HG03575 (cell line): ENCODE results near the gene FOXP1.

Experiments used
- ATAC-seq: cut with Tn5 transposase; IDR thresholded peaks from one replicate; pipeline ENCODE4 v1.9.1; 2021; ENCODE audit not compliant: unreplicated experiment, insufficient number of reproducible peaks, low FRiP score; ENCODE audit errors: extremely low read depth

The FOXP1 gene

DNA sequence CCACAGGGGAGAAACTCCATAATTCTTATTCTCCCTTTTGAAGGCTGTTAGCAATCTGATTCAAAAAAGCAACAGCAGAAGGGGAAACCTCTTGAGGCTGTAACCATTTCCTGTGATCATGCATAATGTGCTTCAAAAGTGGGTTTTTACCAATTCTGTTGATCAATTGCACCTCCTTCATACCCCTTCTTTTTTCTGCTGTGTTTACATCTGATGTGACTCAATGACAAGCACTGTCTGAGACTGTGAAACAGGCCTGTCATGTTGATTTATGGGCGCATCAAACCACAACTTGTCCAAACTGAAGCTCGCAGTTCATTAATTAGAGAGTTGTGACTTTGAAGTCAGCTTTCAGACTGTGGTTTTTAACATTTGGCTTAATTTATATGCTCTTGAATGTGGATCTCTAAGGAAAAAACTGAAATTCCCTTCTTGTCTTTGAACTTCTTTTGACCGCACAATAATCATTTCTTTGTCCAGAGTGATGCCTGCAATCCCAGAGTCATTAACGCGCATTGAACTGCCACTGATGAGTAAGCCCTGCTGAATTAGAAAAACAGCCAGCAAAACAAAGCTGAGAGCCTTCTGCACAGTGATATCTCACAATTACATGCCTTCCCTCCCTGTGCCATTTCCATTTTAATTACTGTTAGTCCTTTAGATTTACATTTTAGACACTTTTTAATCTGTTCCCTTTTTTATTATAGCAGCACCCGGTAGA lies 532.8 kb downstream of the FOXP1 start:
- ATAC-seq, result no peak

GRCh38 chr3:71050166-71050537 lies 533.4 kb downstream of the FOXP1 start:
- ATAC-seq, result no peak

DNA sequence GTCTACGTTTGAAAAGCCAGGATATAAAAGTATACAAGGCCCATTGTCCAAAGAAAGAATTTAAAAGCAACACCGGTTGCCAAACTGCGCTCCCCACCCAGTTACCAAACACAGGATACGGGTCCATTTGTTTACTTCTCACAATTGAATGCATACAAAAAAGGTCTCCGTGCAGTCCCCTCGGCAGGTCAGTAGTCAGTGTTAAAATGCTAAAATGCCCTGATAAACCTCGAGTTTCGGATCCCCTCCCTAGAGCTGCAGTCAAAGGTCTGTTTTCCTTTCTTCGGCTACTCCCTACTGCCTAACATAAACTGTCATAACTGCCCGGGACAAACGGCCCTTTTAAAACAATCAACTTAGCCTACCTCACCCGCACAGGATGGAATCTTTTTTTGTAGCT lies 534.6 kb downstream of the FOXP1 start:
- no peak for ATAC-seq

DNA sequence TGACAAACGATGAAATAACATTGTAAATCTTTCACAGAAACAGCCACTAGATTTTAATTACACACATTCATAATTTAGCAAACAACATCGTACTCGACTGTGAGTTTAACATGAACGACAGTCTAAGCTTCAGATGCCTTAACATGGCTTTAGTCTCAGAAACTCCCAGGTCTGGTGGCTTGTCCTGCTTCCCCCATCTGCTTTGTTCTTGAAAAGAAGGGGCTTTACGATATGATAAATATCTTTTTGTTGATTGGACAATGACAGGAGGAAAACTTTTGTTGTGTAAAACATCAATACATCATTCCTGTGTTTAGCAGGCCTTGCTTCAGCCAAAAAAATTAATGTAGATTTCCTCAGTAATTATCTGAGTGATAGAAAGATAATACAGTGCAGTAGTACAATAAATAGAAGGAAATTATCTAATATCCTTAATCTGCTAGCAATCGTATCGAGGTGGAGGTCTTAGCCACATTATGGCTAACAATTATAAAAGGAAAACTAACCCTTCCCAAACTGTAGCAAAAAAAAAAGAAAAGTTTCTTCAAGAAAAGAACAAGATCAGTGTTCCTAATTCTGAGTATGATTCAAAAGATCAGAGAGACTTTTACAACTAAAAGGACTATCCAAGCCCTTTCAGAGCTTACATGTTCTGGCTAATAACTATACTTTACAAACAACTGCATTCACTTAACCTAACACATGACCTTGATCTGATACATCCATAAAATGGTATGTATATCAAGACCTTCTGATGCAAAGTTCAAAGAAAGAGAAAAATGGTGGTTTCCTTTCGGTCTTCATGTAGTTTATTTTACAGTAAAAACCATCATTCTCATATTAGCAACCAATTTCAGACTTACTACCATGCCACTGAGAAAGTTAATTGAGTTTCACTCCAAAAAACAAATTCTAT lies 535.7 kb downstream of the FOXP1 start:
- no peak for ATAC-seq

DNA sequence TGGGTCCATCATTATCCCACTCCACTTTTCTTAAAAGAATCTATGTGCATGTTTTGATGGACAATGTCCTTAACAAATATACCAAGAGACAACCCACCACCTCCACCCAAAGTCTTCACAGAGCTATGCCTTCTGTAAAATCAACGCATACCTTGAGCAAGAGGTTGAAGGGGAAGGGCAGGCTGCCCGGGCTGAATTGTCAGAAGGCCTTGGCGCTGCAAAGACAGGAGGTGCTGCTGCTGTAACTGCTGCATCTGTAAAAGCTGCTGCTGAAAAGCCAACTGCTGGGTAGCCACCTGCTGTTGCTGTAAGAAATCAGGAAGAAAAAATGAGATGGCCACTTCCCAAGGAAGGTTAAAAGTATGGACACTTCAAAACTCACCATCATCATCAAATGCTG lies 536.7 kb downstream of the FOXP1 start:
- no peak for ATAC-seq

DNA sequence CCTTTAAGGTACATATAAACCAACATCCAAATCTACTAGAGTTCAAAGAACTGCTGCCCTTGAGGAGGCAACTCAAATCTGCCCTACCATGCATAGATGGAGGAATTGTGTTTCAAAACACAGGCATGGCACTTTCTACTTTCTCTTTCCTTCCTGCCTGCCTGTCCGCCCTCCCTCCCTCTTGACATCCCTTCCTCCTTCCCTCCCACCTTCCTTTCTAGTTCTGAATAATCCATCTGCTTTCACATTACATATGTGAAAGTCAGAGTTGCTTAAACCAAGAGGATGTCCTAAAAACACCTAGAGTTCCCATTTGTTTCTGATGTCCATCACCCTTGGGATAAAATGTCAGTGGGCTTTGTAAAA lies 537.6 kb downstream of the FOXP1 start:
- ATAC-seq, result no peak

DNA sequence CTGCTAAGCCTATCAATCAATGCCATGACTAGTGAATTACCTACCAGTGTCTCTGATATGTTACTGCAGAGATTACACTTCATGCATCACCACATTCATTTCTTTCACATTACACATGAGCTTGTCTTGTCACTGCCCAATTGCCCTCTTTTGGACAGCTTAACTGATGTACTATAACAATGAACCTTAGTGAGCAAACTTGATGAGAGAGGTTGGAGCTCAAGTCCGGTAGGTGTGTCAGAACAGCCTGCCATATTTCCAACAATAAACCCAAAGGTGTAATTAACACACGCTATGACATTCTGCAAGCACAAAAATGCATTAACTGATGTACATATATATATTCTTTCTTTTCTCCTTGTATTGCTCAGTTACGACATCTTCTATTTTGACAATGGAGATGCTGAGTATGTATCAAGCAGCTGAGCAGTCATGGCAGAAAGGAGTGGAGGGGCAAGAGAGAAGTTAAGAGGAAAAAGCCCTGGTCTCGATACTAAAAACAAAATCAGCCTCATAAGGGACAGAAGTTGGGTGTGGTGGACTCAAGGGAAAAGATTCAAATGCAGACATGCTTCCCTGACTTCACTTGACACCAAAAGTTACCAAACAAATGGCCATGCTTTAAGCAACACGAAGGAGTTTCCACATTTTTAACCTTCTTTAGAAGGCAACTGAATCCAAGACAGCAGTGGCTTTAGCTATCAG lies 538.2 kb downstream of the FOXP1 start:
- no peak for ATAC-seq

DNA sequence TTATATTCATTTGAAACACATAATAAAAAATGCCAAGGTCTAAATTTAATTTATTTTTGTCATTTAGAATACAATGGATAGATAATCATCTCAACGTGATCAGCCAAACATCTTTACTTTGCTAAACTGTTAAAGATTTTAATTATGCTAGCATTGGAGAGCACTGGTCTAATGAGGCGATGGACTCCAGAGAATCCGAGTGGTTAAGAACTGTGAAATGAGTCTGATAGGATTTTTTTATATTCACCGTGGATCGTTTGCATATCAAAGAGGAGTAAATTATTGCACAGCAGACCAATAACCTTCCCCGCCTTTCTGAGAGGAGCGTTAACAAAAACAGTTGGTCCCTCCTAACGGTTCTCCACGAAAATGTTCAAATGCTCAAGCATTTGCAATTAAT lies 540.8 kb downstream of the FOXP1 start:
- no peak for ATAC-seq

- no peak for ATAC-seq
Observed at GRCh38 chr3:71041371-71041770, 542.2 kb downstream of the FOXP1 start.

DNA sequence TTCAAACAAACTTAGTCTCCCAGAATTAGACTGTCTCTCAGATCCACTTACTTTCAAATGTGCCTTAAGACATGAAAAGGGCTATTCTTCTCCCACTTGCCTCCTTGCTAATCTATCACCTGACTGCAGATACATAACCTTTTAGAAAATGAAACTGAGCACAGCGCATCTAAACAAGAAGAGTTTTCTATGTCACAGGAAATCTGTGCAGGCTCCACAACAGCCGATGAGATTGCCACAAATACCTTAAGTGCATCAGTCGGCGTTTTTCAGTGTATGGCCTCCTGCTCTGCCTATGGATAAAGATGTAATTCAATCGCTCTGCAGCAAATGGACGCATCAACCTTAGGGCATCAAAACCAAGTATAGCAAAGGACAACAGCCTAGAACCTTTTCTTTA lies 544.2 kb downstream of the FOXP1 start:
- no peak for ATAC-seq

DNA sequence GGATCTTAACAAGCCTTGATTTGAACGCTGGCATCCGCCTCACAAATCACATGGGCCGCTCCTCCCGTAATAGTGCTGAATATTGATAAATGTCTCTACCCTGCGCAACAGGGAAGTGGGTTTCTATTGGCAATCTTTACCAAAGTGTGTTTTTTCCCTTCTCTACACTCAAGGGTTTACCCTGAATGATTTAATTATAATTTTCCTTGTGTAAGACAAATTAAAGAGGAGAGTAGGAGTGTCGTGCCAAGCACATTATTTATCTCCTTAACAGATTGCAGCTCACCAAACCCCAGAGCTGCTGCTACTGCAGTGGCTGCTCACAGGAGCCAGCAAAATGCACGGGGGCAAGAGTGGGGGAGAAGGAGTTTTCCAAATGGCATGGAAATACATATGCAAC lies 545.8 kb downstream of the FOXP1 start:
- no peak for ATAC-seq

GRCh38 chr3:71035886-71036285 lies 547.6 kb downstream of the FOXP1 start:
- ATAC-seq, result no peak

- no peak for ATAC-seq
Observed at GRCh38 chr3:71035314-71035713, 548.2 kb downstream of the FOXP1 start.

GRCh38 chr3:71033681-71034220 lies 549.8 kb downstream of the FOXP1 start:
- ATAC-seq, result no peak

GRCh38 chr3:71031914-71032521 lies 551.5 kb downstream of the FOXP1 start:
- no peak for ATAC-seq

GRCh38 chr3:71031181-71031580 lies 552.3 kb downstream of the FOXP1 start:
- ATAC-seq, result no peak

DNA sequence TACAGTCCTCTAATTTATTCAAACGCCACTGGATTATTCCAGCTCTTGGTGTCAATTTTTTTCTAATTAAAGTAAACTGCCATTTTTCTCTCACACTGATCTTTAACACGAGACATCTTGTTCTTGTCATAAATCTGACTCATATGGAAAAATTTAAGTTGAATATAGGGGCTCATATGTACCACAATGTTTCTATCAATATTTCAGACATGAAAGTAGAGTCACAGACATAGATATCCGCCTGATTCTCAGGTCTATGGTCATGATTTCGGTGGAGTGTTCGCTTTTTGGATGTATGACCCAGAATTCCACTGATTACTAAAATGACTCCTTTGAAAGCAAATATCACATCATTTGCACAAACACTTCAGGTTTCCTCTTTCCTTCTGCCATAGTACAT lies 552.8 kb downstream of the FOXP1 start:
- no peak for ATAC-seq

DNA sequence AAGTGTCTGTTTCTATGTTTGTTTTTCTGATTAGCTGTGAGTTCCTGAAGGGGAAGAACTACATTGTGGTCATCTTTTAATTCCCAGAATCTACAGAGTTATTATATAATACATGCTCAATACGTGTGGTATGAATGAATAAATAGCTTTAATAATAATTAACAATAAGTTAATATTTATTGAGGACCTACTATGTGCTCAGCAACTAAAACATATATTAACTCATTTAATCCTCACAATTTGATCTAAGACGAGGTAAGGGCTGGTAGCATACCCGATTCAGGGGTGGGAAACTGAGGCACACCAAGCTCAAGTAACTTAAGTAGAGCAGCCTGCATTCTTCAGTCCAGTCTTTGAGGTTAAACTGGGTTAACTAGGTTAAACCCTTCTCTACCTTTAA lies 553.8 kb downstream of the FOXP1 start:
- ATAC-seq, result no peak

GRCh38 chr3:71028802-71029201 lies 554.7 kb downstream of the FOXP1 start:
- ATAC-seq, result no peak
